ENCODE results near the gene DCAF5.

DCAF5 gene, protein sequence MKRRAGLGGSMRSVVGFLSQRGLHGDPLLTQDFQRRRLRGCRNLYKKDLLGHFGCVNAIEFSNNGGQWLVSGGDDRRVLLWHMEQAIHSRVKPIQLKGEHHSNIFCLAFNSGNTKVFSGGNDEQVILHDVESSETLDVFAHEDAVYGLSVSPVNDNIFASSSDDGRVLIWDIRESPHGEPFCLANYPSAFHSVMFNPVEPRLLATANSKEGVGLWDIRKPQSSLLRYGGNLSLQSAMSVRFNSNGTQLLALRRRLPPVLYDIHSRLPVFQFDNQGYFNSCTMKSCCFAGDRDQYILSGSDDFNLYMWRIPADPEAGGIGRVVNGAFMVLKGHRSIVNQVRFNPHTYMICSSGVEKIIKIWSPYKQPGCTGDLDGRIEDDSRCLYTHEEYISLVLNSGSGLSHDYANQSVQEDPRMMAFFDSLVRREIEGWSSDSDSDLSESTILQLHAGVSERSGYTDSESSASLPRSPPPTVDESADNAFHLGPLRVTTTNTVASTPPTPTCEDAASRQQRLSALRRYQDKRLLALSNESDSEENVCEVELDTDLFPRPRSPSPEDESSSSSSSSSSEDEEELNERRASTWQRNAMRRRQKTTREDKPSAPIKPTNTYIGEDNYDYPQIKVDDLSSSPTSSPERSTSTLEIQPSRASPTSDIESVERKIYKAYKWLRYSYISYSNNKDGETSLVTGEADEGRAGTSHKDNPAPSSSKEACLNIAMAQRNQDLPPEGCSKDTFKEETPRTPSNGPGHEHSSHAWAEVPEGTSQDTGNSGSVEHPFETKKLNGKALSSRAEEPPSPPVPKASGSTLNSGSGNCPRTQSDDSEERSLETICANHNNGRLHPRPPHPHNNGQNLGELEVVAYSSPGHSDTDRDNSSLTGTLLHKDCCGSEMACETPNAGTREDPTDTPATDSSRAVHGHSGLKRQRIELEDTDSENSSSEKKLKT

DNA sequence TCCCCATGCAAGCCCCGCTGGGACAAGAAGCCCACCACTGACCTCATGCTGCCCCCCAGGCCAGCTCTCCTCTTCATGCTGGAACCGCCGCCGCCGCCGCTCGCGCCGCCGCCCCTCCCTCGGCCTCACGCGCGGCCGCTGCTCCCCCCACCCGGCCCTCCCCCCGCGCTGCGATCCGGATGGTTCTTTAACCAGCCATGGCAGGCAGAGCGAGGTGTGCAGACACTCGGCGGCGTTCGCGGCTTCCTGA, at the start of gene DCAF5:
TSS of gene DCAF5 (minus strand) at position 218 of the 250 bp plus-strand sequence. CDS start at position 77, 141 bp downstream.
- TF ChIP-seq GATA2 (IDR thresholded peaks at IDR 0.05; ENCODE audit: low read depth, low read length) (no peak), GATA3 (IDR thresholded peaks at IDR 0.05; ENCODE audit: low read depth, low read length) (no peak)

DNA sequence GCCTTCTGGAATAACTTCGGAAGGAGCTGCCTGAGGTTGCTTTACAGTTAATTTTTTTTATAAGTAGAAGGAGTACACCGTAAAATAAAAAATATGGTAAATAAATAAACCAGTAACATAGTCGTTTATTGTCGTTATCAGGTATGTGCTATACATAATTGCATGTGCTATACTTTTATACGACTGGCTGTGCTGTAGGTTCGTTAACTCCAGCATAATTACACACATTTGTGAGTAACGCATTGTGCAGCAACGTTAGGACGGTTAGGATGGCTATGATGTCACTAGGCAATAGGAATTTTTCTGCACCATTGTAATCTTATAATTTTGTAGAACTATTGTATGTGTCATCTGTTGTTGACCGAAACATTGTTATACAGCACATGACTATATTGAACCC, 46.9 kb upstream of the DCAF5 start:
- TF ChIP-seq GATA2 (IDR thresholded peaks at IDR 0.05; ENCODE audit: low read depth, low read length) = no peak
- TF ChIP-seq GATA3 (IDR thresholded peaks at IDR 0.05; ENCODE audit: low read depth, low read length) = no peak

DNA sequence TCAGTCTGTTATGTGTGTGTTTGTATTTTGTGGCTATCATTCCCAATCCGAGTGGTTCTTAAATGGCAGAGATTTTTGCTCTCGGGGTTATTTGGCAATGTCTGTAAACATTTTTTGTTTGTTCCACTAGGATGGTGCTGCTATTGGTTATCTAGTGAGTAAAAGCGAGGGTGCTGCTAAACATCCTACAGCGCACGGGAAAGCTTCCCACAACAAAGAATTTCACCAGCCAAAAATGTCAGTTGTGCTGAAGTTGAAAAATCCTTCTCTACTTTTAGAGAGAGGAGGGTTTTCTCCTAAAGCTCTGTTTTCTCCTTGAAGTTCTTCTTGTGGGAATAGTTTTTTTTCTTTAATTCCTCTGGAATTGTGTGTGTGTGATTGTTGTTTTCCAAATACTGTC, 40.8 kb upstream of the DCAF5 start:
- TF ChIP-seq GATA2 (IDR thresholded peaks at IDR 0.05; ENCODE audit: low read depth, low read length) (no peak), GATA3 (IDR thresholded peaks at IDR 0.05; ENCODE audit: low read depth, low read length) (no peak)

DNA sequence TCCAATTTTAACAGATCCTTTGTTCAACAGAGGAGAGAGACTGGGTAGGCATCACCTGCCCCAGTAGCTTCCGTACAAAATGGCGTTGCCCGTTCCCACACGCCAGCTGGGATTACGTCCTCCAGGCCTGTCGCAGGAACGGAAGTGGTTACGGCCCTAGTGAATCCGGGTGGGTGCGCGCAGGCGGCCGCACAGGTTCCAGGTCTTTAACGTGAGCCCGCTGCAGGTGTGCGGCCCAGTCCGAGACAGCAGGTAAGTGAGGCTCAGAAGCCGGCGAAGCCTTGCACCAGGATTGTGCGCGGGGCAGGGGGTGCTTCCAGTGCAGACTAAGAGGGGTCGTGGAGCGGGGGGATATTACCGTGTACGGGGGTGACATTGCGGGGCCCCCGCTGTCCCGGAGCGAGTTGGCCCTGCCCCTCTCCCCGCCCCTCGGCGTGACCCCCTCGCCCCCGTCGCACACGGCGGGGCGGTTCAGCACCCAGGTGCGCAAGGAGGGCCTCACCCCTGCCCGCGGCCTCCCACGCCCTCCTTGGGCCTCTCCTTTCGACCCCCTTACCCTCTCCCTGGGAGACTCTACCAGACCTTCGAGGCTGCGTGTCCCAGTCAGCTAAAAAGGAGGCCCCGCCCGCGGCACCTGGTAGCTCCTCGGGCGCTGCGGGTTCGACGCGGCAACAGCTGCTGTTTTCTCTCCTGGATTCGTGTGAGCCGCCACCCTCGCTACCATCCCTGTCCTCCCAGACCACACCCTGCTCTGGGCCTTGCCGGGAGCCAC, 38.6 kb upstream of the DCAF5 start, which contains the start of gene EXD2:
TSS of gene EXD2 (plus strand) at position 159 of the 772 bp plus-strand sequence. CDS start 17,973 bp downstream, outside the sequence.
- no peak for TF ChIP-seq GATA2 (IDR thresholded peaks at IDR 0.05; ENCODE audit: low read depth, low read length)
- TF ChIP-seq GATA3 (IDR thresholded peaks at IDR 0.05; ENCODE audit: low read depth, low read length) = no peak

DNA sequence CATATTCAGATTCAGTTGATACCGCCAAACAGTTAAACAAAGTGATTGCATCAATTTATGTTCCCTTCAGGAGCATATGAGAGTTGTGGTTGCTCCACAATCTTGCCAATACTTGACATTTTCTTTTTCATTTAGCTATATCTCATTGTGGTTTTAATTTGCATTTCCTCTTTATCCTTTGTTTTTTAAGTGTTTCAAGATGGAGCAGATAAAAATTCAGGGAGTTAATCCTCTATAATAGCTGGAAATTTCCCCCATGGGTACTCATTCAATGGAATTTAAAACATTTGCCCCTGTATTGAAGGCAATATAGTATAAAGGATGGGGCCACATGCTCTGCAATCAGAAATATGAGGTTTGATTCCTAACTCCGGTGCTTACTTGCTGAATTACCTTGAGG, 37.3 kb upstream of the DCAF5 start:
- TF ChIP-seq GATA2 (IDR thresholded peaks at IDR 0.05; ENCODE audit: low read depth, low read length) = no peak
- TF ChIP-seq GATA3 (IDR thresholded peaks at IDR 0.05; ENCODE audit: low read depth, low read length) = no peak

DNA sequence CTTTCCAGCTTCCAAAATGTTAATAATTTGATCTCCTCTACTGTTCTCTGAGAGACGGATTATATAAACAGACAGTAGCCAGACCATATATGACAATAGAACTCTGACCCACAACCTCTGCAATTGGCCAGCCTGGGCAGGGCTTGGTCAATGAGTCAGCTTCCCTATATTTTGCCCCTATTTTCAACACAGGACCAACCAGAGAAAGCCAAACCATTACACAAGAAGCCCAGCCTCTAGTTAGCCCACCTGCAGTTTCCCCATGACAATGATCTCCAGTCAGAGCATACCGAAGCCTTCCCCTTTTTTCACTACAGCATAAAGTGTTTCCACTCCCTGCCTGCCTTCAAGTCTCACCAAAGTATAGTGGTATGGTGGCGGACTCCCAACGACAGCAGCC, 30.8 kb upstream of the DCAF5 start:
- TF ChIP-seq GATA3 (IDR thresholded peaks at IDR 0.05; ENCODE audit: low read depth, low read length) (no peak), GATA2 (IDR thresholded peaks at IDR 0.05; ENCODE audit: low read depth, low read length) (no peak)

DNA sequence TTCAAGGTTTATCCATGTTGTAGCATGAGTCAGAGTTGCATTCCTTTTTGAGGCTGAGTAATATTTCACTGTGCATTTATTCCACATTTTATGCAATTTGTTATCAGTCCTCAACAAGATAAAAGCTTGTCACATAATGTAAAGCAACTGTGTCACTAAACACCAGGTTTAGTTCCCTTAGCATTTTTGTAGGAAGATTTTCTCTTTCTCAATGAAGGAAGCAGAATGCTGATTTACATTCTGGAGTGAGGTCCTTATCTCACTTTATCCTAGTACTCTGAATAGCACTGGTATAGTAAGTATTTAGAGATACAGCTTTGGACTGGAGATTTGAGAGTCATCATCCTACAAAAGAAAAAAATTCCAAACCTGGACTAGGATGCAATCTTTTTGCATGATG, 28.6 kb upstream of the DCAF5 start:
- TF ChIP-seq GATA2 (IDR thresholded peaks at IDR 0.05; ENCODE audit: low read depth, low read length) (no peak), GATA3 (IDR thresholded peaks at IDR 0.05; ENCODE audit: low read depth, low read length) (no peak)

DNA sequence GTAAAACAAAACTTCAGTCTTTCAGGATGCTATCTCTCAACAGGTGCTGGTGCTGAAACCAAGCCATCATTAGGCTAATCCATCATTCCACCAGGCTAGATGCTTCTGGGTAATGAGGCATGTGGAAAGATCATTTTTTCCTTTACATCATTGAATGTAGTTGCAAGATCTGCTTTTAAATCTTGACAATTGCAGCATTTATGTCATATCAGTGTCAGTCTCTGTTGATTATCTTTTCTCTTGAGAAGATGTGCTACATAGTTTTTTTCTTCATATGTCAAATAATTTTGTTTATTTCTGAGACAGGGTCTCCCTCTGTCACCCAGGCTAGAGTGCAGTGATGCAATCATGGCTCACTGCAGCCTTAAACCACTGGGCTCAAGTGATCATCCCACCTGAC, 22.2 kb upstream of the DCAF5 start:
- TF ChIP-seq GATA2 (IDR thresholded peaks at IDR 0.05; ENCODE audit: low read depth, low read length) = no peak
- TF ChIP-seq GATA3 (IDR thresholded peaks at IDR 0.05; ENCODE audit: low read depth, low read length) = no peak

DNA sequence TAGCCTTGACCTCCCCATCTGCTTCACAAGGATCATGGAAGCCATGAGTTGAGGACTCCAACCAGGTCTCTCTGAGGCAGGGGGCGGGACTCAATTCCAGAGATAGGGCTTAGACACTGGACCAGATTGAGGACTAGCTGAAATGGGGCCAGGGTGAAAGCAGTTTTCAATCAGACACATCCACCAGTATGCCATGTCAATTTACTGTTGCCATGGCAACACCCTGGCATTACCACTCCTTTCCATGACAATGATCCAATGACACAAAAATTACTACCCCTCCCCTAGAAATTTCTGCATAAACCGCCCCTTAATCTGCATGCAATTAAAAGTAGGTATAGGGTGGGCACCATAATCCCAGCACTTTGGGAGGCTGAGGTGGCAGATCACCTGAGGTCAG, 18.6 kb upstream of the DCAF5 start:
- TF ChIP-seq GATA3 (IDR thresholded peaks at IDR 0.05; ENCODE audit: low read depth, low read length) = no peak
- no peak for TF ChIP-seq GATA2 (IDR thresholded peaks at IDR 0.05; ENCODE audit: low read depth, low read length)

DNA sequence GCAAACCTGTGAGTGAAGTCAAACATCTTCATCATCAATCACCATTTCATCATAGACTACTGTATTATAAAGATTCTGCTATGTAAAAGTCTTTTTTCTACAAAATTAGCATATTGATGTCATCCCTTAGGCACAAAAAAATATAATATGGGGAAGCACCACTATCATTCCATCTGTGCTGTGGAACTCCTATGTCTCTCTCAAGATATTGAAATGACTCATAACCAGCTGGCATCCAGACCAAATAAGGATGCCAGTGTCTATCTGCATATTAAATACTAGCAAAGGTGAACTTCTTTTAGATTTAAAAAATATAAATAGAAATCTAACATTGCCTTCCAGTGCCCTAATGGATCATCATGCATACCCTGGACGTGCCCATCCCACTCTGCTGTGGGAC, 17.9 kb upstream of the DCAF5 start:
- TF ChIP-seq GATA3 (IDR thresholded peaks at IDR 0.05; ENCODE audit: low read depth, low read length) (no peak), GATA2 (IDR thresholded peaks at IDR 0.05; ENCODE audit: low read depth, low read length) (no peak)

DNA sequence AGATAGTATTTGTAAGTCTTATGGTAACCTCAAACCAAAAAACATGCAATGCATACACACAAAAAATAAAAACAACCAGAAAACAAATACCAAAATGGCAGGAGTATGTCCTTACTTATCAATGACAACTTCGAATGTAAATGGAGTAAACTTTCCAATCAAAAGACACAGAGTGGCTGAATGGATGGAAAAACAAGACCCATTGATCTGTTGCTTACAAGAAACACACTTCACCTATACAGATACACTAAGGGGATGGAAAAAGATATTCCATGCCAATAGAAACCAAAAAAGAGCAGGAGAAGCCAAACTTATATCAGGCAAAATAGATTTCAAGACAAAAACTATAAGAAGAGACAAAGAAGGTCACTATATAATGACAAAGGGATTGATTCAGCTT, 8.7 kb upstream of the DCAF5 start:
- TF ChIP-seq GATA3 (IDR thresholded peaks at IDR 0.05; ENCODE audit: low read depth, low read length) = no peak
- no peak for TF ChIP-seq GATA2 (IDR thresholded peaks at IDR 0.05; ENCODE audit: low read depth, low read length)

DNA sequence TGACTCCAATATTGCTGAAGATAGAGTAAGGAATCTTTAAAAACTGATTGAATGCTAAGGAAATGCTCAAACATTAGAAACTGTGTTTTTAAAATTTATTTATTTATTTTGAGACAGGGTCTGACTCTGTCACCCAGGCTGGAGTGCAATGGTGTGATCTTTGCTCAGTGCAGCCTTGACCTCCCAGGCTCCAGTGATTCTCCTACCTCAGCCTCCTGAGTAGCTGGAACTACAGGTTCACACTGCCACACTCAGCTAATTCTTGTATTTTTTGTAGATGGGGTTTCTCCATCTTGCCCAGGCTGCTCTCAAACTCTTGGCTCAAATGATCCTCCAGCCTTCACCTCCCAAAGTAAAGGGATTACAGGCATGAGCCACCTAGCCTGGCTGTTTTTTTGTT, 3.3 kb upstream of the DCAF5 start:
- TF ChIP-seq GATA2 (IDR thresholded peaks at IDR 0.05; ENCODE audit: low read depth, low read length) (no peak), GATA3 (IDR thresholded peaks at IDR 0.05; ENCODE audit: low read depth, low read length) (no peak)

DNA sequence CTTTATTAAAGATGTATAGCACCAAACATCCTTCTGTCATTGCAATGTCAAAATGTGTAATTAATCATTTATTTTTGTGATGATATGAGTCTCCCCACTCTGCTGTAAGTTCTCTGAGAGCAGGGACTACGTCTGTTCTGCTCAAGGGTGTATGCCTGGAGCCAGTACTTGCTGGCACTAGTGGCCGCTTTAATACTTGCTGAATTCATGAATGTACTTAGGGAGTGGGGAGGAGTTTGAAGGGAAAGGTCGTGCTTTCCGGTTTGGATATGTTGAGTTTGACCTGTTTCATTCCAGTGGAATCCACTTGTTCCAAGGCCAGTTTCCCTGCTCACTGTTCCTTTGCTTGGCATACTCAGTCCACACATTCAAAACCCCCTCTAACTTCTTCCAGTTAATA, 1.9 kb upstream of the DCAF5 start:
- no peak for TF ChIP-seq GATA3 (IDR thresholded peaks at IDR 0.05; ENCODE audit: low read depth, low read length)
- no peak for TF ChIP-seq GATA2 (IDR thresholded peaks at IDR 0.05; ENCODE audit: low read depth, low read length)

DNA sequence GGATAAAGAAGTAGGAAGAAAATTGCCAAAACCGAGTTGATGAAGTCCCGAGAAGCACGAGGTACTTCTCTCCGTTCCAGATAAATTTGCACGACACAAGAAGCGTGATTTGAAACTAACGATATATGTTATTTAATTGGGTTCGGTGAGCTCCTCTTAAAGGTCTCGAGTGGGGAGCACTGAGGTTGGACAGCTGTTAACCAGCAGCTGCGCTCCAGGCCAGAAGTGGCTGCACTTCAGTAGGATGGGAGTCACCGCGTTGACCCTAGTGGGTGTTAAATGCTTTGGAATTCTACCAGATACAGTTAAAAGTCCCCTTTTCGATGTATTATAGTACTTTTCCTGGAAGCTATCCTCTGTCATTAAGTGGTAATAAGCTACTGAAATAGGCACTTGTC, 953 bp upstream of the DCAF5 start:
- TF ChIP-seq GATA2 (IDR thresholded peaks at IDR 0.05; ENCODE audit: low read depth, low read length) (no peak), GATA3 (IDR thresholded peaks at IDR 0.05; ENCODE audit: low read depth, low read length) (no peak)
